SU-DHL-6 (cell line): Measurements from ENCODE around the gene PDPR.
"Not testable (repeated sequence)": the region's sequence is repeated elsewhere in the genome, so short reads cannot be mapped to it uniquely, and the experiment has no call there.

Experiments used
- EZH2phosphoT487 ChIP-seq: fragments of 200-600 bp; sonication (generic), shearing (Covaris generic); conservative IDR thresholded peaks from 2 replicates; pipeline ENCODE4 v1.6.1; 2018; ENCODE audit warnings: mild to moderate bottlenecking, antibody characterized with exemption, low read length, moderate library complexity, mixed read lengths
- TF ChIP-seq, protein P1 (sequence below): fragments of 200-600 bp; sonication (generic); IDR thresholded peaks from one replicate; pipeline ENCODE4 v1.5.1; 2017; ENCODE audit warnings: antibody characterized with exemption, mild to moderate bottlenecking, low read length, moderate library complexity; ENCODE audit not compliant: insufficient read depth, poor library complexity, severe bottlenecking

DNA sequence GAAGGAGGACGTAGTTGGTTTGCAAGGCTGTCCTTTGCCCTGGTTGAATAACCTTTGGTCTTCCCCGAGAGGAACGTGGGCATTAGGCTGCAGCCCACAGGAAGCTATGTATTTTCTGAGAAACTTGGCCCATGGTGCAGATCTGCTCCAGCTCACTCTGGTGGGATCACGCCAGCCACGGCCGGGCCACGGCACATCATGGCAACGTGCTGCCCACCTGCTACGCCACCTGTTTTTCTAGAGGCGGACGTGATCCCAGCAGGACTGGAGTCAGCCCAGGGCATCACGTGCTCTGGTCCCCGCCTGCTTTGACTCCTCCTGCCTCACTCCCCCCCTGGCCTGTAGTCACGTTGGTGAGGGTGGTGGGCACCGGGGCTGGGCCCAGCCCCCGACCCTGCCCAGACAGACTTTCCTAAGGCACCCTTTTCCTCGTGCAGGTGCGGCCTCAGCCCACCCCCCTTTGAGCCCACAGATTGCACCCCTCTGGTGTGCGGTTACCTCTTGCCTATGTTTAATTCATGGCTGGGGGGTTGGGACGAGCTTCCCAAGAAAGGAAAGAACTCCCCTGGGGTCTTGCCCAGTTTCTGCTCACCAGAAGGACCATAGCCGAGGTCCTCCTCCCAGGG, 59.2 kb downstream of the PDPR start, which contains the start of gene CLEC18C:
- TF ChIP-seq, protein P1, sequence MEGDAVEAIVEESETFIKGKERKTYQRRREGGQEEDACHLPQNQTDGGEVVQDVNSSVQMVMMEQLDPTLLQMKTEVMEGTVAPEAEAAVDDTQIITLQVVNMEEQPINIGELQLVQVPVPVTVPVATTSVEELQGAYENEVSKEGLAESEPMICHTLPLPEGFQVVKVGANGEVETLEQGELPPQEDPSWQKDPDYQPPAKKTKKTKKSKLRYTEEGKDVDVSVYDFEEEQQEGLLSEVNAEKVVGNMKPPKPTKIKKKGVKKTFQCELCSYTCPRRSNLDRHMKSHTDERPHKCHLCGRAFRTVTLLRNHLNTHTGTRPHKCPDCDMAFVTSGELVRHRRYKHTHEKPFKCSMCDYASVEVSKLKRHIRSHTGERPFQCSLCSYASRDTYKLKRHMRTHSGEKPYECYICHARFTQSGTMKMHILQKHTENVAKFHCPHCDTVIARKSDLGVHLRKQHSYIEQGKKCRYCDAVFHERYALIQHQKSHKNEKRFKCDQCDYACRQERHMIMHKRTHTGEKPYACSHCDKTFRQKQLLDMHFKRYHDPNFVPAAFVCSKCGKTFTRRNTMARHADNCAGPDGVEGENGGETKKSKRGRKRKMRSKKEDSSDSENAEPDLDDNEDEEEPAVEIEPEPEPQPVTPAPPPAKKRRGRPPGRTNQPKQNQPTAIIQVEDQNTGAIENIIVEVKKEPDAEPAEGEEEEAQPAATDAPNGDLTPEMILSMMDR = not testable (repeated sequence)
- TF ChIP-seq EZH2phosphoT487 = not testable (repeated sequence)
